ENCODE measurements around the gene RNF225. TPM values are rescaled to one million over a fixed set of nuclear protein-coding genes. Genes with fewer than 3 reads are reported as not detected.

RNF225 gene
- total and polyA plus RNA-seq, 2 of the 13 experiments (the other 11 are each of a cell fraction or from before 2014, with no cell fraction given) = not detected

GRCh38 chr19:58400316-58400915 is 5.0 kb downstream of the RNF225 start (continued):
- TF ChIP-seq, protein P1, sequence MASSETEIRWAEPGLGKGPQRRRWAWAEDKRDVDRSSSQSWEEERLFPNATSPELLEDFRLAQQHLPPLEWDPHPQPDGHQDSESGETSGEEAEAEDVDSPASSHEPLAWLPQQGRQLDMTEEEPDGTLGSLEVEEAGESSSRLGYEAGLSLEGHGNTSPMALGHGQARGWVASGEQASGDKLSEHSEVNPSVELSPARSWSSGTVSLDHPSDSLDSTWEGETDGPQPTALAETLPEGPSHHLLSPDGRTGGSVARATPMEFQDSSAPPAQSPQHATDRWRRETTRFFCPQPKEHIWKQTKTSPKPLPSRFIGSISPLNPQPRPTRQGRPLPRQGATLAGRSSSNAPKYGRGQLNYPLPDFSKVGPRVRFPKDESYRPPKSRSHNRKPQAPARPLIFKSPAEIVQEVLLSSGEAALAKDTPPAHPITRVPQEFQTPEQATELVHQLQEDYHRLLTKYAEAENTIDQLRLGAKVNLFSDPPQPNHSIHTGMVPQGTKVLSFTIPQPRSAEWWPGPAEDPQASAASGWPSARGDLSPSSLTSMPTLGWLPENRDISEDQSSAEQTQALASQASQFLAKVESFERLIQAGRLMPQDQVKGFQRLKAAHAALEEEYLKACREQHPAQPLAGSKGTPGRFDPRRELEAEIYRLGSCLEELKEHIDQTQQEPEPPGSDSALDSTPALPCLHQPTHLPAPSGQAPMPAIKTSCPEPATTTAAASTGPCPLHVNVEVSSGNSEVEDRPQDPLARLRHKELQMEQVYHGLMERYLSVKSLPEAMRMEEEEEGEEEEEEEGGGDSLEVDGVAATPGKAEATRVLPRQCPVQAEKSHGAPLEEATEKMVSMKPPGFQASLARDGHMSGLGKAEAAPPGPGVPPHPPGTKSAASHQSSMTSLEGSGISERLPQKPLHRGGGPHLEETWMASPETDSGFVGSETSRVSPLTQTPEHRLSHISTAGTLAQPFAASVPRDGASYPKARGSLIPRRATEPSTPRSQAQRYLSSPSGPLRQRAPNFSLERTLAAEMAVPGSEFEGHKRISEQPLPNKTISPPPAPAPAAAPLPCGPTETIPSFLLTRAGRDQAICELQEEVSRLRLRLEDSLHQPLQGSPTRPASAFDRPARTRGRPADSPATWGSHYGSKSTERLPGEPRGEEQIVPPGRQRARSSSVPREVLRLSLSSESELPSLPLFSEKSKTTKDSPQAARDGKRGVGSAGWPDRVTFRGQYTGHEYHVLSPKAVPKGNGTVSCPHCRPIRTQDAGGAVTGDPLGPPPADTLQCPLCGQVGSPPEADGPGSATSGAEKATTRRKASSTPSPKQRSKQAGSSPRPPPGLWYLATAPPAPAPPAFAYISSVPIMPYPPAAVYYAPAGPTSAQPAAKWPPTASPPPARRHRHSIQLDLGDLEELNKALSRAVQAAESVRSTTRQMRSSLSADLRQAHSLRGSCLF (CRISPR knock-in tag; IDR thresholded peaks at IDR 0.05; ENCODE audit: borderline replicate concordance) = no peak
- TF ChIP-seq AHDC1 (CRISPR knock-in tag; IDR thresholded peaks at IDR 0.05; ENCODE audit: borderline replicate concordance) (no peak), PHF20 (CRISPR knock-in tag; IDR thresholded peaks at IDR 0.05) (peak; percentile 48; the same call in 1 of the 2 replicates), FOXM1 (CRISPR knock-in tag; IDR thresholded peaks at IDR 0.05) (no peak), HINFP (CRISPR knock-in tag; IDR thresholded peaks at IDR 0.05; ENCODE audit: low read depth) (no peak), SRSF1 (optimal IDR thresholded peaks at IDR 0.05; ENCODE audit: low read depth, low read length) (no peak), TRIM24 (CRISPR knock-in tag; IDR thresholded peaks at IDR 0.05) (no peak), HNRNPL (IDR thresholded peaks at IDR 0.05; ENCODE audit: low read depth, low read length) (peak; percentile 85; the same call in 1 of the 2 replicates), CCAR2 (optimal IDR thresholded peaks at IDR 0.05; ENCODE audit: low read depth, low read length) (no peak), PCBP1 (IDR thresholded peaks at IDR 0.05; ENCODE audit: borderline replicate concordance, low read depth, low read length) (no peak), FLYWCH1 (CRISPR knock-in tag; IDR thresholded peaks at IDR 0.05) (no peak), KDM3A (CRISPR knock-in tag; IDR thresholded peaks at IDR 0.05; ENCODE audit: low read depth) (no peak), TEAD3 (CRISPR knock-in tag; optimal IDR thresholded peaks at IDR 0.05; ENCODE audit: borderline replicate concordance) (no peak), MLLT10 (CRISPR knock-in tag; IDR thresholded peaks at IDR 0.05) (no peak), ATAD3A (CRISPR knock-in tag; IDR thresholded peaks at IDR 0.05) (no peak), ATF5 (CRISPR knock-in tag; IDR thresholded peaks at IDR 0.05; ENCODE audit: low read depth) (no peak), ETV5 (CRISPR knock-in tag; IDR thresholded peaks at IDR 0.05; ENCODE audit: borderline replicate concordance) (no peak), ZNF775 (CRISPR knock-in tag; IDR thresholded peaks at IDR 0.05; ENCODE audit: borderline replicate concordance) (no peak)
